Measurements from ENCODE around the gene LMOD2.

The LMOD2 gene

GRCh38 chr7:123674399-123675180 is 18.9 kb downstream of the LMOD2 start:
- CTCF ChIA-PET, result interaction anchor here (0.6 to 1.0 kb wide), 3 partner anchors 8 to 74 kb away, joined by 3 to 4 read pairs (median 3); no protein-coding TSS in a partner anchor
- POLR2A ChIA-PET, result no interaction called here
- no peak for DNase-seq (ENCODE audit: extremely low spot score)

GRCh38 chr7:123675181-123675473 is 19.5 kb downstream of the LMOD2 start:
- ChIA-PET CTCF (no interaction called here), POLR2A (no interaction called here)
- no peak for TF ChIP-seq ELF4 (IDR thresholded peaks at IDR 0.05)
- no peak for TF ChIP-seq BHLHE40 (IDR thresholded peaks at IDR 0.05; ENCODE audit: borderline replicate concordance)
- TF ChIP-seq SUZ12 (IDR thresholded peaks at IDR 0.05), result no peak
- no peak for TF ChIP-seq FOXM1 (IDR thresholded peaks at IDR 0.05; ENCODE audit: borderline replicate concordance)
- no peak for TF ChIP-seq ARNT (IDR thresholded peaks at IDR 0.05)
- no peak for TF ChIP-seq ZNF384 (IDR thresholded peaks at IDR 0.05)
- no peak for TF ChIP-seq CTBP1 (IDR thresholded peaks at IDR 0.05; ENCODE audit: borderline replicate concordance)
- no peak for TF ChIP-seq FOXK2 (IDR thresholded peaks at IDR 0.05)
- no peak for TF ChIP-seq NFRKB (IDR thresholded peaks at IDR 0.05)
- TF ChIP-seq TARDBP (IDR thresholded peaks at IDR 0.05), result no peak
- DNase-seq (ENCODE audit: extremely low spot score), result no peak

More at GRCh38 chr7:123674399-123675180, 18.9 kb downstream of the LMOD2 start:
- TF ChIP-seq, protein P1, sequence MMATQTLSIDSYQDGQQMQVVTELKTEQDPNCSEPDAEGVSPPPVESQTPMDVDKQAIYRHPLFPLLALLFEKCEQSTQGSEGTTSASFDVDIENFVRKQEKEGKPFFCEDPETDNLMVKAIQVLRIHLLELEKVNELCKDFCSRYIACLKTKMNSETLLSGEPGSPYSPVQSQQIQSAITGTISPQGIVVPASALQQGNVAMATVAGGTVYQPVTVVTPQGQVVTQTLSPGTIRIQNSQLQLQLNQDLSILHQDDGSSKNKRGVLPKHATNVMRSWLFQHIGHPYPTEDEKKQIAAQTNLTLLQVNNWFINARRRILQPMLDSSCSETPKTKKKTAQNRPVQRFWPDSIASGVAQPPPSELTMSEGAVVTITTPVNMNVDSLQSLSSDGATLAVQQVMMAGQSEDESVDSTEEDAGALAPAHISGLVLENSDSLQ (IDR thresholded peaks at IDR 0.05), result 0 out of 2 replicates have a peak, but pooled peaks have one; percentile 16
- TF ChIP-seq LEF1 (IDR thresholded peaks at IDR 0.05; ENCODE audit: borderline replicate concordance), result no peak

DNA sequence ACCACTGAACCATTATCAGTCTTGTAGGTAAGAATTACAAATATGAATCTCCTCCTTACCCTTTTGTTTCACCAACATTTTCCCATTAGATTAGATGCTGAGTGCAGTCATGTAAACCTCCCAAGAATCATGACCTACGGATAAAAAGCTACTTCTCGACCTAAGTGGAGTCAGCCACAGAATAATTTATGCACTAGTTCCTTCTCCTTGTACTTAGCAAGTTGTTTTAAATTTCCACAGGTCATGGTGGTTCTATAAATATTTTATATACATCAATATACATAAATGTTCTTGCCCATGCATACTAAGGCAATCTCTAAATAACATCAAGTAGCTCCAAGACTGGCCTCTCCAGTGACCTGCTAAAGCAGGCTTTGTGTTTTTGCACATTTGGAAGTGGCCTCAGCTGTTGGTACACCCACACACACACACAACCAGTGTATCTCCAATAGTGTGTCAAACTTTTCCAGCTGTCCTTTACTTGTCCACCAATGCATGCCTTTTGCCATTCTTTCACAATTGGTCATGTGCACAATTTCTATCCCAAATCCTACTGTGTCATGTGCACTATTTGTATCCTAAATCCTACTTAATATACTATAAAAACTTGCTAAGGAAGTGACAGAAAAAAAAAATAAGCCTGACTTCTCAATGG is 21.5 kb downstream of the LMOD2 start:
- ChIA-PET POLR2A (no interaction called here), CTCF (no interaction called here)
- TF ChIP-seq L3MBTL2 (conservative IDR thresholded peaks at IDR 0.05) (no peak), SP1 (IDR thresholded peaks at IDR 0.05) (no peak), HDGF (IDR thresholded peaks at IDR 0.05; ENCODE audit: borderline replicate concordance) (no peak), ZNF384 (IDR thresholded peaks at IDR 0.05) (no peak)
- TF ChIP-seq, protein P1 (IDR thresholded peaks at IDR 0.05), result no peak
- DNase-seq (ENCODE audit: extremely low spot score), result no peak

- TF ChIP-seq NFRKB (IDR thresholded peaks at IDR 0.05) (no peak), HDGF (IDR thresholded peaks at IDR 0.05; ENCODE audit: borderline replicate concordance) (no peak), ARNT (IDR thresholded peaks at IDR 0.05) (no peak), L3MBTL2 (conservative IDR thresholded peaks at IDR 0.05) (no peak), FOXM1 (IDR thresholded peaks at IDR 0.05; ENCODE audit: borderline replicate concordance) (no peak), CTBP1 (IDR thresholded peaks at IDR 0.05; ENCODE audit: borderline replicate concordance) (no peak), SP1 (IDR thresholded peaks at IDR 0.05) (no peak), SUZ12 (IDR thresholded peaks at IDR 0.05) (no peak)
- TF ChIP-seq, protein P1 (IDR thresholded peaks at IDR 0.05), result no peak
- CTCF ChIA-PET, result no interaction called here
- POLR2A ChIA-PET, result no interaction called here
- no peak for DNase-seq (ENCODE audit: extremely low spot score)
Measured at GRCh38 chr7:123679614-123680013, 23.9 kb downstream of the LMOD2 start.

- POLR2A ChIA-PET, result no interaction called here
- TF ChIP-seq LEF1 (IDR thresholded peaks at IDR 0.05; ENCODE audit: borderline replicate concordance) (no peak), L3MBTL2 (conservative IDR thresholded peaks at IDR 0.05) (no peak), ZNF384 (IDR thresholded peaks at IDR 0.05) (no peak), FOXK2 (IDR thresholded peaks at IDR 0.05) (no peak), SUZ12 (IDR thresholded peaks at IDR 0.05) (no peak), FOXM1 (IDR thresholded peaks at IDR 0.05; ENCODE audit: borderline replicate concordance) (no peak), TARDBP (IDR thresholded peaks at IDR 0.05) (no peak), CTBP1 (IDR thresholded peaks at IDR 0.05; ENCODE audit: borderline replicate concordance) (no peak), NFRKB (IDR thresholded peaks at IDR 0.05) (no peak), FOXA1 (IDR thresholded peaks at IDR 0.05) (no peak), SP1 (IDR thresholded peaks at IDR 0.05) (no peak), ELF4 (IDR thresholded peaks at IDR 0.05) (no peak), BHLHE40 (IDR thresholded peaks at IDR 0.05; ENCODE audit: borderline replicate concordance) (no peak), ARNT (IDR thresholded peaks at IDR 0.05) (no peak), HDGF (IDR thresholded peaks at IDR 0.05; ENCODE audit: borderline replicate concordance) (no peak)
- TF ChIP-seq, protein P1 (IDR thresholded peaks at IDR 0.05), result no peak
Measured at GRCh38 chr7:123680580-123680979, 24.9 kb downstream of the LMOD2 start.

DNA sequence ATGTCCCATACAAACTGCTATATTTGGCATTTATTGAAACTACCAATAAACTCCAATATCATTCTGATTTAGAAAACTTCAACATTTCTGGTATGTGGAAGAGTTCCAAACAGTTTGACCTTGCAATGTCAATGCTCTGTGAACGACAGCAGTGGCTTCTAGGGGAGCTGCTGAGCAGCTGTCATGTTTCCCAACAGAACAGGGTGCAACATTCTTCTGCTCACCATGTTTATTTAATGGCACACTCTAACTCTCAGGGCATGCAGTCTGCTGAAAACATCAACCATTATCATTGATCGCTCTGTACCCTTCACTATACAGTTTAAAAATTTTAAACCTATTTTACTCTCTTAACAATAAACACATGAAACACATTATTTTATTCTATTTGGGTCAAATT is 25.9 kb downstream of the LMOD2 start:
- no peak for DNase-seq (ENCODE audit: extremely low spot score)
- no peak for TF ChIP-seq TARDBP (IDR thresholded peaks at IDR 0.05)
- no peak for TF ChIP-seq ARNT (IDR thresholded peaks at IDR 0.05)
- no peak for TF ChIP-seq ELF4 (IDR thresholded peaks at IDR 0.05)
- TF ChIP-seq FOXK2 (IDR thresholded peaks at IDR 0.05), result no peak
- TF ChIP-seq BHLHE40 (IDR thresholded peaks at IDR 0.05; ENCODE audit: borderline replicate concordance), result no peak
- no peak for TF ChIP-seq HDGF (IDR thresholded peaks at IDR 0.05; ENCODE audit: borderline replicate concordance)
- TF ChIP-seq L3MBTL2 (conservative IDR thresholded peaks at IDR 0.05), result no peak
- TF ChIP-seq SUZ12 (IDR thresholded peaks at IDR 0.05), result no peak
- no peak for TF ChIP-seq NFRKB (IDR thresholded peaks at IDR 0.05)
- POLR2A ChIA-PET, result no interaction called here
- CTCF ChIA-PET, result interaction anchor here (1.0 to 1.5 kb wide), 2 partner anchors 15 to 183 kb away, joined by 3 to 7 read pairs; no protein-coding TSS in a partner anchor

More at GRCh38 chr7:123680580-123680979, 24.9 kb downstream of the LMOD2 start:
- no peak for DNase-seq (ENCODE audit: extremely low spot score)
- CTCF ChIA-PET, result no interaction called here
